Measurements from ENCODE around the gene CDC42EP5.

DNA sequence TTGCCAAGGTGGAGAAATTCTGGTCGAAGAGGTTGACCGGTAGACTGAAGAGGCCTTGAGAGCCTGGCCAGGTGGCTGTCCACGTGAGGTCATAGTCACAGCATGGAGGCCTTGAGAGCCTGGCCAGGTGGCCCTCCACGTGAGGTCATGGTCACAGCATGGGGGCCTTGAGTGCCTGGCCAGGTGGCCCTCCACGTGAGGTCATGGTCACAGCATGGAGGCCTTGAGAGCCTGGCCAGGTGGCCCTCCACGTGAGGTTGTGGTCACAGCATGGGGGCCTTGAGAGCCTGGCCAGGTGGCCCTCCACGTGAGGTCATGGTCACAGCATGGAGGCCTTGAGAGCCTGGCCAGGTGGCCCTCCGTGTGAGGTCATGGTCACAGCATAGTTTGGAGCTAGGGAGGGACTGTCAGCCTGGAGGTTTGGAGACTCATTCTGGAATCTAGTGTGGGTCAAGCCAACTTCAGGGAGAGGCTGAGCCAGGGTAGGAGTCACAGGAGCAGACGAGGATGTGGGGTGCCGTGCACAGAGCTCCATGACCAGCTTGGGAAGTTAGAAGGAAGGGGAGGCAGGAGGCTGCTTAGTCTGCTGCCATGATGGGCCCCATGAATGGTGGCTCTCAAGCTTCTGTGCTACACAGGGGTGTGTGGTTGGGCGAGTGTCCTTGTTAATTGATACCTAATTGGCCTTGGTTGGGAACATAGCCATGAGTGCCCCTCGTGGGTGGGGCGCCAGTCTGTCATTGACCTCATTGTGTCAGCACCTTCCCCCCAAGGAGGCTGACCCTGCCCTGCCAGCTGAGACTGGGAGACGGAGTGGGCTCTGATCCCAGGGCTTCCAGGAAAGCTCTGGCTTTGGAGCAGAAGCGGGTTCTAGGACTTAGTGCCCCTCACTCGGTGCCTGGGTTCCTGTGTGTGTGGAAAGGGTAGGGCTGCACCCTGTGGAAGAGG, 13.5 kb downstream of the CDC42EP5 start:
- no peak for TF ChIP-seq EZH2phosphoT487 (IDR thresholded peaks at IDR 0.05; ENCODE audit: borderline replicate concordance, low read length)
- TF ChIP-seq, protein P1, sequence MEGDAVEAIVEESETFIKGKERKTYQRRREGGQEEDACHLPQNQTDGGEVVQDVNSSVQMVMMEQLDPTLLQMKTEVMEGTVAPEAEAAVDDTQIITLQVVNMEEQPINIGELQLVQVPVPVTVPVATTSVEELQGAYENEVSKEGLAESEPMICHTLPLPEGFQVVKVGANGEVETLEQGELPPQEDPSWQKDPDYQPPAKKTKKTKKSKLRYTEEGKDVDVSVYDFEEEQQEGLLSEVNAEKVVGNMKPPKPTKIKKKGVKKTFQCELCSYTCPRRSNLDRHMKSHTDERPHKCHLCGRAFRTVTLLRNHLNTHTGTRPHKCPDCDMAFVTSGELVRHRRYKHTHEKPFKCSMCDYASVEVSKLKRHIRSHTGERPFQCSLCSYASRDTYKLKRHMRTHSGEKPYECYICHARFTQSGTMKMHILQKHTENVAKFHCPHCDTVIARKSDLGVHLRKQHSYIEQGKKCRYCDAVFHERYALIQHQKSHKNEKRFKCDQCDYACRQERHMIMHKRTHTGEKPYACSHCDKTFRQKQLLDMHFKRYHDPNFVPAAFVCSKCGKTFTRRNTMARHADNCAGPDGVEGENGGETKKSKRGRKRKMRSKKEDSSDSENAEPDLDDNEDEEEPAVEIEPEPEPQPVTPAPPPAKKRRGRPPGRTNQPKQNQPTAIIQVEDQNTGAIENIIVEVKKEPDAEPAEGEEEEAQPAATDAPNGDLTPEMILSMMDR (IDR thresholded peaks at IDR 0.05; ENCODE audit: low read depth, low read length, poor library complexity, severe bottlenecking): no peak
